ENCODE data around the gene DGCR6L.
"Not testable (repeated sequence)": the region's sequence is repeated elsewhere in the genome, so short reads cannot be mapped to it uniquely, and the experiment has no call there.

DNA sequence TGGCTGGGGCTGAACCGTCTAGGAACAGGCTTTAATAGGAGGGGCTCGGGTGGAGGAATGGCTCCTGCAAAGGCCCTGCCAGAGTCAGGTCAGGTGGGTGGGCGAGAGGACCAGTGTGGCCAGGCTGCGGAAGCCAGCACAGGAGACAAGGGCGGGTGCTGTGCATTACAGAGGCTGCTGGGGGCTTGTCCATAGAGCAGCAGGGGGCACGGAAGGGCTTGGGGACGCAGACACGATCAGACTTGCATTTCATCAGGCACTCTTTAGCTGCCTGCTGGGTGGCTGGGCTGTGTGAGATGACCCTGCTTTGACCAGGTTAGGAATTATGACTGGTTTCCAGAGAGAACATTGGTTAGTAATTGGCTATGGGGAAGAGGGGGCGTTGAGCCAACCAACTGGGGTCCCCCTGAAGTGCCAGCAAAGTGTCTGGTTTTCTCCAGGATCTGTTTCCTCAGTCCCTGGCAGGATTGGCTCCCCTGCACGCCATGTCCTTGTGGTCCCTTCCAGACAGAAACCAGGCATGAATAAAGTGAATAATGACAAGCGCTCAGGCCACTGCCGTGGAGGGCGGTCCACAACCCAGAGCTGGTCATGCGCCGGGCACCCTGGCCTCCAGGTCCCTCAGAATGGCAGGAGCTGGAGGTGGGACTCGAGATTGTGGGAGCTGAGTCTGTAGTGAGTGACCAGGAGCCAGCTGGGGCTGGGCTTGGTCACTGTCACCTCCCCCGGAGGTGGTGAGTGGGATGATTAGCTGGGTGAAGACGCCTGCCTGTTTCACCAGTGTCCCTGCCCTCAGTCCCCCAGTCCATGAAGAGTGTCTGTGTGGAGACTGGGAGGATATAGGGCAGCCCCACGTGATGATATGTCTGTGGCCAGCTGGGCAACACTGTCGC is 1.0 kb upstream of the DGCR6L start:
- TF ChIP-seq, protein P1, sequence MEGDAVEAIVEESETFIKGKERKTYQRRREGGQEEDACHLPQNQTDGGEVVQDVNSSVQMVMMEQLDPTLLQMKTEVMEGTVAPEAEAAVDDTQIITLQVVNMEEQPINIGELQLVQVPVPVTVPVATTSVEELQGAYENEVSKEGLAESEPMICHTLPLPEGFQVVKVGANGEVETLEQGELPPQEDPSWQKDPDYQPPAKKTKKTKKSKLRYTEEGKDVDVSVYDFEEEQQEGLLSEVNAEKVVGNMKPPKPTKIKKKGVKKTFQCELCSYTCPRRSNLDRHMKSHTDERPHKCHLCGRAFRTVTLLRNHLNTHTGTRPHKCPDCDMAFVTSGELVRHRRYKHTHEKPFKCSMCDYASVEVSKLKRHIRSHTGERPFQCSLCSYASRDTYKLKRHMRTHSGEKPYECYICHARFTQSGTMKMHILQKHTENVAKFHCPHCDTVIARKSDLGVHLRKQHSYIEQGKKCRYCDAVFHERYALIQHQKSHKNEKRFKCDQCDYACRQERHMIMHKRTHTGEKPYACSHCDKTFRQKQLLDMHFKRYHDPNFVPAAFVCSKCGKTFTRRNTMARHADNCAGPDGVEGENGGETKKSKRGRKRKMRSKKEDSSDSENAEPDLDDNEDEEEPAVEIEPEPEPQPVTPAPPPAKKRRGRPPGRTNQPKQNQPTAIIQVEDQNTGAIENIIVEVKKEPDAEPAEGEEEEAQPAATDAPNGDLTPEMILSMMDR (IDR thresholded peaks at IDR 0.05; ENCODE audit: low read depth, low read length, poor library complexity, severe bottlenecking) = not testable (repeated sequence)
- not testable (repeated sequence) for TF ChIP-seq EZH2phosphoT487 (IDR thresholded peaks at IDR 0.05; ENCODE audit: borderline replicate concordance, low read length)

All from DOHH2 (cell line).